Uterine smooth muscle cell (primary cell): Measurements from ENCODE around the gene JUND. TPM values are rescaled to one million over a fixed set of nuclear protein-coding genes. Genes with fewer than 3 reads are reported as not detected.

Experiments used
- total RNA-seq: library from RNA; depleted of rRNA; stranded (reverse); fragments of >200 nt; gene quantifications from 2 replicates; pipeline ENCODE4 v1.2.3, GENCODE V29; 2014

The JUND gene
- total RNA-seq: 136 and 174 TPM in 2 replicates

GRCh38 chr19:18281082-18282020, at the start of gene JUND:
Gene JUND, minus strand, starts transcription at chr19:18281622. Its CDS starts 138 bp downstream, at chr19:18281484.

GRCh38 chr19:18322759-18323460, 41.5 kb upstream of the JUND start, which contains the start of gene LSM4:
Gene LSM4, minus strand, starts transcription at chr19:18323076. Its CDS starts 56 bp downstream, at chr19:18323020.

GRCh38 chr19:18274219-18274780, 7.1 kb downstream of the JUND start, which contains the start of gene IQCN:
Gene IQCN, minus strand, starts transcription at chr19:18274452. Its CDS starts 4,974 bp downstream, at chr19:18269478.

Other genes starting within 250 kb of the JUND start
- not detected in 2 replicates for gene IL12RB1, start 194.7 kb downstream of the JUND start, total RNA-seq
- gene MAST3, start 183.8 kb downstream of the JUND start, total RNA-seq: 1.2 and 2.7 TPM in 2 replicates
- 8.7 and 15.7 TPM in 2 replicates for gene PIK3R2, start 128.5 kb downstream of the JUND start, total RNA-seq
- 0.87 and 2.3 TPM in 2 replicates for gene IFI30, start 107.8 kb downstream of the JUND start, total RNA-seq
- gene MPV17L2, start 88.4 kb downstream of the JUND start, total RNA-seq: 11.6 and 20.9 TPM in 2 replicates
- gene RAB3A, start 77.6 kb downstream of the JUND start, total RNA-seq: 0.89 and 1.5 TPM in 2 replicates
- under 0.01 and 0.44 TPM in 2 replicates for gene PDE4C, start 55.2 kb downstream of the JUND start, total RNA-seq
- gene IQCN, start 7.2 kb downstream of the JUND start, total RNA-seq: 0.44 and 0.50 TPM in 2 replicates
- gene LSM4, start 41.5 kb upstream of the JUND start, total RNA-seq: 122 and 207 TPM in 2 replicates
- gene PGPEP1, start 59.0 kb upstream of the JUND start, total RNA-seq: 24.0 and 50.5 TPM in 2 replicates
- gene GDF15, start 104.5 kb upstream of the JUND start, total RNA-seq: 82.9 and 265 TPM in 2 replicates
- gene LRRC25, start 116.0 kb upstream of the JUND start, total RNA-seq: 0.11 and 0.25 TPM in 2 replicates
- 63.0 and 65.4 TPM in 2 replicates for gene SSBP4, start 137.8 kb upstream of the JUND start, total RNA-seq
- gene ISYNA1, start 156.5 kb upstream of the JUND start, total RNA-seq: 10.7 and 27.7 TPM in 2 replicates
- 15.2 and 16.6 TPM in 2 replicates for gene ELL, start 240.4 kb upstream of the JUND start, total RNA-seq